Left lung (tissue), 10 donors: ENCODE results near the gene RRP8. TPM values are rescaled to one million over a fixed set of nuclear protein-coding genes. Genes with fewer than 3 reads are reported as not detected.

Experiments used
- ATAC-seq: fragments of 200-7000 bp; cut with Tn5 transposase; one replicate; pipeline ENCODE4 v1.9.1; 2020; ENCODE audit warnings: moderate library complexity
- DNase-seq, 4 donors: peaks; one replicate each; pipeline ENCODE4 v3.0.0-alpha.2; 2013 to 2020
- H3K27ac ChIP-seq, 2 donors: fragments of 200-600 bp; sonication (generic) in 1 of 2; one replicate each; pipeline versions ENCODE4 v1.5.0 to v1.8.0; 2020 to 2021
- H3K27me3 ChIP-seq, 2 donors: fragments of 200-600 bp; sonication (generic) in 1 of 2; one replicate each; pipeline versions ENCODE4 v1.5.0 to v1.8.0; 2020 to 2021
- H3K36me3 ChIP-seq, 2 donors: fragments of 200-600 bp; sonication (generic) in 1 of 2; one replicate each; pipeline versions ENCODE4 v1.5.0 to v1.8.0; 2020 to 2021
- H3K4me1 ChIP-seq, 2 donors: fragments of 200-600 bp; one replicate each; pipeline ENCODE4 v1.8.0; 2021
- H3K4me3 ChIP-seq, 2 donors: fragments of 200-600 bp; sonication (generic) in 1 of 2; one replicate each; pipeline versions ENCODE4 v1.5.0 to v1.8.0; 2020 to 2021; ENCODE audit warnings: mild to moderate bottlenecking in 1 of 2
- H3K9me3 ChIP-seq, 2 donors: fragments of 200-600 bp; sonication (generic) in 1 of 2; one replicate each; pipeline versions ENCODE4 v1.5.0 to v1.8.0; 2020 to 2021
- CTCF ChIP-seq, 2 donors: fragments of 200-600 bp; sonication (generic) in 1 of 2; IDR thresholded peaks; one replicate each; pipeline versions ENCODE4 v1.5.0 to v1.8.0; 2021; ENCODE audit warnings: antibody characterized with exemption in 2 of 2
- intact Hi-C, 2 donors: fragments of 100-400 bp; cut with DNase I; formaldehyde crosslinking; loops; one replicate each; pipeline versions ENCODE4 v1.11.2 to v1.14.2; 2022
- polyA plus RNA-seq, 6 donors: library from polyadenylated mRNA; unstranded; fragments of 120-200 nt; gene quantifications; one replicate each; pipeline ENCODE4 v1.2.1, GENCODE V29; 2013; ENCODE audit not compliant: insufficient read length in 6 of 6
- total RNA-seq, 2 donors: library from RNA; stranded (reverse); fragmentation: NEBNext Ultra II Directional; extraction: Animal tissue kit (Norgen Biotek cat#: 25700); gene quantifications; one replicate each; pipeline ENCODE4 v1.2.1, GENCODE V29; 2021
- donor health status: DM: no; HTN: yes; CAD: no.
- donor health status: DM: no; HTN: no; CAD: no.

Gene RRP8
- total and polyA plus RNA-seq, 8 donors, result 17.0 to 24.4 (median 20.4) TPM

DNA sequence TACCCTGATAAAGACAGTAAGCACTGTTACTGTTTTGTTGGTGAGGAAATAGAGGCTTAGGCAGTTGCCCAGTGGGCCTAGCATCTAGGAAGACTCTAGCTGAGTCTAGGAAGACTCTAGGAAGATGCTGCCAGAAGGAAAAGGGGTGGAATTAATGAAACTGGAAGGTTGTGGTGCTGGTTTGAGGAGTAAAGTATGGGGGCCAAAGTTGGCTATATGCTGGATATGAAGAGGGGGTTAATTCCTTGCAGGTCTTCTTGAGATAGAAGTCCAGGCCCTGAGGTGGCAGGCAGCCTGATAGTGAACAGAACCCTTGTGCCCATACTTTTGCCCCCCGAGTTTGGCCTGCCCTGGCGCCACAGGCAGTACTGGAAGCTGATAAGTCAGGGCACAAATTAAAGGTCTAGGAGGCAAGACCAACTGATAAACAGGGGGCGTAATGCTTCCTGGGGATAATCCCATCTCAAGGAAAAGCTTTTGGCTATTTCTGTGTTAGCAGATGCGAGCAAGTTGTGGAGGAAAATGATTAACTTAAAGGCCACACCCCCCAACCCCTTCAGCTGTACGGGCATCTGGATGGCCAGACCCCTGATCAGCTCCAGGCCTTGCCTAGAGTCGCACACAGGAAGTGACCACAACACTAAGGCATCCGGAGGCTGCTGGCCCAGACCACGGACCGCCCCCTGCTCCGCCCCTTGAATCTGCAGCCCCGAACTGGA, 3.2 kb upstream of the RRP8 start:
- H3K4me3 ChIP-seq, result peak overlapping the region in 1 of 2 donors; percentile 9
- TF ChIP-seq CTCF (IDR thresholded peaks at IDR 0.05), result no peak
- ATAC-seq, result peak; percentile 68
- H3K4me1 ChIP-seq, result peaks cover 48 to 89% of the 10 kb centered on the region in 2 donors
- no peaks in the 10 kb centered on the region for H3K27me3 ChIP-seq
- peaks cover 0 to 39% of the 10 kb centered on the region in 2 donors for H3K36me3 ChIP-seq
- peak overlapping the region; percentile 91 to 98 for H3K27ac ChIP-seq
- intact Hi-C loops, result no loop called here
- peak; percentile 89 to 96 (median 94) for DNase-seq
- H3K9me3 ChIP-seq, result no peaks in the 10 kb centered on the region

- no peak for ATAC-seq
- H3K4me1 ChIP-seq, result peaks cover 42 to 80% of the 10 kb centered on the region in 2 donors
- H3K4me3 ChIP-seq, result peak overlapping the region; percentile 82 to 85
- peaks cover 0 to 40% of the 10 kb centered on the region in 2 donors for H3K36me3 ChIP-seq
- no peaks in the 10 kb centered on the region for H3K27me3 ChIP-seq
- intact Hi-C loops, result no loop called here
- H3K9me3 ChIP-seq, result no peaks in the 10 kb centered on the region
- no peak for TF ChIP-seq CTCF (IDR thresholded peaks at IDR 0.05)
- peak overlapping the region; percentile 91 to 98 for H3K27ac ChIP-seq
- DNase-seq, result no peak
Measured at GRCh38 chr11:6604790-6605189, 1.4 kb upstream of the RRP8 start.

DNA sequence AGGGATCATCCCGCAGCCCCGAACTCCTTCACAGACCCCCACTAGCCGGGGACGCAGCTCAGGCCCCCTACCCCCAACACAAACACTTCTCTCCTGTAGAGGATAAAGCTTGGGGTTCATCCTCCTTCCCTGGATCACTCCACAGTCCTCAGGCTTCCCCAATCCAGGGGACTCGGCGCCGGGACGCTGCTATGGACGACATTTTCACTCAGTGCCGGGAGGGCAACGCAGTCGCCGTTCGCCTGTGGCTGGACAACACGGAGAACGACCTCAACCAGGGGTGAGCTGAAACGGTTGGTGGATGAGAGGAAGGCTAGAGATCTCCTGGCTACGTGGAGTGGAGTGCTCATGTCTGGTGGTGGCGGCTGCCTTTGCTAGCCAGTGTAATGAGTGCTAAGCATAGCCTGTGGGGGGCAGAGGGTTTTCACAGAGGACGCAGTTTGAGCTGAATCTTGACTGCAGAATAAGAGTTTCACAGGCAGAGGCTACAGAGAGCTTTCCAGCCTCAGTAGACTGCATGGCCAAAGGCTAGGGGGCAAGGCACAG, 738 bp upstream of the RRP8 start:
- H3K9me3 ChIP-seq, result no peaks in the 10 kb centered on the region
- intact Hi-C loops, result no loop called here
- H3K4me3 ChIP-seq, result peak overlapping the region; percentile 82 to 85
- H3K27me3 ChIP-seq, result no peaks in the 10 kb centered on the region
- peak overlapping the region; percentile 91 to 98 for H3K27ac ChIP-seq
- H3K36me3 ChIP-seq, result peaks cover 0 to 40% of the 10 kb centered on the region in 2 donors
- DNase-seq (peak in 2 of 4 donors; percentile 46 to 70), ATAC-seq (peak; percentile 56)
- peaks cover 42 to 74% of the 10 kb centered on the region in 2 donors for H3K4me1 ChIP-seq
- TF ChIP-seq CTCF (IDR thresholded peaks at IDR 0.05), result no peak

DNA sequence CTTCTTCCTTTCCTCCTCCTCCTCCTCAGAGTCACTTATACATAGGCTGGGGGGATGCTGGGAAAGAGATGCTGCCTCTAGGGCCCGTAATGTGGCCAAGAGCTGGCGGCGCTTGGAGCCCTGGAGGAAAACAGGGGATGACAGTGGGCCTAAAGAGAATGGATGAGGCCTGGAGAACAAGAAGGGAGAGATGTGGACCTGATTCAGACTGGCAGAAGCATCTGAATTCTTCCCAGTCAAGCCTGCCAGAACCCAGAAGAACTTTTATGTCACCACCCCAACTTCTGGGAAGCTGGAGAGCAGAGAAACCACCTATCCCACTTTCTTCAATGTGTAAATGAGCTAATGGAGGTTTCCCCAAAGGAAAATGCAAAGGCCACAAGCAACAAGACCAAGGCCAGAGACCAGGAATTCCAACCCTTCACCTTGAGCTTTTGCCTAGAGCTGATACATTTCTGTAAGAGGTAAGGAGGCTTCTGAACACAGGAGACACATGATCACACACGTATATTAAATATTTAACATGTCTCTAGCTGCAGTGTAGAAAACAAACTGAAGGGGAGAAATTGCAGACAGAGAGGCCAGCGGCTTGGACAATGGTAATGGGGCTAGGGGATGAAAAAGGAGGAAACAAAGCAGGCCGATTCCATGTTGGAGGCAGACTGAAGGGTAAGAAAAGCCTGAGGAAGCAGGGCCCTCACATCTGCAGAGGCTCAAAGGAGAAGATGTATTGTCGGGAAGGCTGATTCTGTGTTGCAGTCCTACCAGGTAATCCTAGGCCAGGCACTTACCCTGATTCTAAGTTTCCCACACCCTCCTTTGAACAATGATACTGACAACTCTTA, 1.1 kb downstream of the RRP8 start:
- H3K36me3 ChIP-seq, result peaks cover 0 to 42% of the 10 kb centered on the region in 2 donors
- intact Hi-C loops, result no loop called here
- H3K4me3 ChIP-seq, result peak overlapping the region; percentile 82 to 85
- H3K9me3 ChIP-seq, result no peaks in the 10 kb centered on the region
- TF ChIP-seq CTCF (IDR thresholded peaks at IDR 0.05), result no peak
- H3K27me3 ChIP-seq, result no peaks in the 10 kb centered on the region
- no peak for ATAC-seq
- H3K4me1 ChIP-seq, result peaks cover 36 to 60% of the 10 kb centered on the region in 2 donors
- H3K27ac ChIP-seq, result peak overlapping the region in 1 of 2 donors; percentile 98
- no peak for DNase-seq

DNA sequence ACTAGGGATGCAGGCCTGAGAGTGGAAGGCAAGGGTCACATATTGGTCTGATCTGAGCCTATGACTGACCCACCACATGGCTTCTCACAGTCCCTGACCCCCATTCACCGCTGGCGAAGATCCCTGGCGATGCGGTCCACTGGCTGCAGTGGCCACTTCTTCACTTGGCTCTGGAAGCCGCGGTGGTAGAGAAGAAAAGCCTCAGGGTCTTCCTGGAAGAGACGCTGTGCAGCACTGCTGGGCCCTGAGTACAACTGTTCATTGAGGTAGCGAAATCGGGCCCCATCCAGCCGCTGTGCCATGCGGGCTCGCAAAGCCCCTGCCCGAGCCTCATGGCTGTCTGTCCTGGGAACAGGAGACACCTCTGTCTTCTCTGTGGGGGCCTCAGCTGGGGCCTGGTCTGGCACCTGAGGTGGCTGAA, 2.4 kb downstream of the RRP8 start:
- no peak overlapping the region for H3K27ac ChIP-seq
- ATAC-seq (no peak), DNase-seq (no peak)
- no peaks in the 10 kb centered on the region for H3K27me3 ChIP-seq
- peaks cover 23 to 47% of the 10 kb centered on the region in 2 donors for H3K4me1 ChIP-seq
- intact Hi-C loops, result no loop called here
- peaks cover 0 to 54% of the 10 kb centered on the region in 2 donors for H3K36me3 ChIP-seq
- TF ChIP-seq CTCF (IDR thresholded peaks at IDR 0.05), result no peak
- no peak overlapping the region for H3K4me3 ChIP-seq
- H3K9me3 ChIP-seq, result no peaks in the 10 kb centered on the region
